HEK293 (cell line): ENCODE data around the gene TMEM243.

Experiments used
- CTCF ChIA-PET: fragments of 350-600 bp; formaldehyde crosslinking; extraction: SDS; loops from one replicate; lab custom pipeline; 2021; ENCODE audit warnings: antibody characterized with exemption; lab: Yijun Ruan, JAX
- POLR2A ChIA-PET: fragments of 300-600 bp; formaldehyde crosslinking; extraction: SDS; loops from one replicate; lab custom pipeline; 2020; ENCODE audit warnings: antibody characterized with exemption, inconsistent platforms; lab: Yijun Ruan, JAX
- H3K27ac ChIP-seq: fragments of 200-500 bp; sonication (Bioruptor generic); 2 replicates; pipeline ENCODE4 v1.5.1; 2014; ENCODE audit warnings: low read depth, low read length, control low read depth, inconsistent platforms; ENCODE audit errors: extremely low read depth
- H3K36me3 ChIP-seq, 2 experiments: fragments of 200-500 bp in 1 of 2; sonication (Bioruptor generic) in 1 of 2; 1 replicate in 1 of 2; 2 replicates in 1 of 2; pipeline ENCODE4 v1.5.1; 2014 to 2017; ENCODE audit warnings: inconsistent platforms in 2 of 2, low read length in 2 of 2; ENCODE audit not compliant: control insufficient read depth in 2 of 2, insufficient read depth in 1 of 2
- H3K4me1 ChIP-seq: fragments of 200-500 bp; sonication (Bioruptor generic); 2 replicates; pipeline ENCODE4 v1.5.1; 2014; ENCODE audit warnings: mild to moderate bottlenecking, low read length, inconsistent platforms; ENCODE audit not compliant: control insufficient read depth, insufficient read depth
- H3K4me3 ChIP-seq: 2 replicates; pipeline ENCODE4 v1.5.1; 2011; ENCODE audit warnings: low read depth, mild to moderate bottlenecking, control low read depth, low read length, moderate library complexity
- H3K9me3 ChIP-seq: fragments of 200-500 bp; sonication (Bioruptor generic); 2 replicates; pipeline ENCODE4 v1.5.1; 2014; ENCODE audit warnings: low read depth, low read length, inconsistent platforms; ENCODE audit not compliant: control insufficient read depth, insufficient read depth
- GLI4 ChIP-seq: fragments of 450-650 bp; formaldehyde crosslinking; IDR thresholded peaks from 2 replicates; pipeline ENCODE4 v1.5.1; 2016; ENCODE audit warnings: missing biosample characterization, missing genetic modification characterization
- HIC1 ChIP-seq: fragments of 450-650 bp; formaldehyde crosslinking; IDR thresholded peaks from 2 replicates; pipeline ENCODE4 v1.5.1; 2016; ENCODE audit warnings: missing biosample characterization, missing genetic modification characterization
- HOXD13 ChIP-seq: sonication (generic); formaldehyde crosslinking; IDR thresholded peaks from 2 replicates; pipeline ENCODE4 v1.8.0; 2022; ENCODE audit warnings: missing genetic modification reagents, borderline replicate concordance
- KLF1 ChIP-seq: fragments of 450-650 bp; formaldehyde crosslinking; IDR thresholded peaks from 2 replicates; pipeline ENCODE4 v1.5.1; 2016; ENCODE audit warnings: missing biosample characterization, missing genetic modification characterization
- SALL2 ChIP-seq: fragments of 450-650 bp; formaldehyde crosslinking; IDR thresholded peaks from 2 replicates; pipeline ENCODE4 v1.5.0; 2017; ENCODE audit warnings: missing biosample characterization, mild to moderate bottlenecking, missing genetic modification characterization, borderline replicate concordance
- SETDB1 ChIP-seq: IDR thresholded peaks from one replicate; pipeline ENCODE4 v1.6.1; 2017; ENCODE audit warnings: mild to moderate bottlenecking, low read length, moderate library complexity, mixed read lengths; ENCODE audit not compliant: insufficient read length
- ZNF155 ChIP-seq: fragments of 450-650 bp; formaldehyde crosslinking; IDR thresholded peaks from 2 replicates; pipeline ENCODE4 v1.5.1; 2016; ENCODE audit warnings: missing biosample characterization, missing genetic modification characterization
- ZNF202 ChIP-seq: fragments of 450-650 bp; formaldehyde crosslinking; IDR thresholded peaks from 2 replicates; pipeline ENCODE4 v1.5.1; 2016; ENCODE audit warnings: missing biosample characterization, missing genetic modification characterization, borderline replicate concordance
- ZNF26 ChIP-seq: fragments of 450-650 bp; formaldehyde crosslinking; IDR thresholded peaks from 2 replicates; pipeline ENCODE4 v1.5.1; 2016; ENCODE audit warnings: missing biosample characterization, missing genetic modification characterization
- ZNF266 ChIP-seq: fragments of 450-650 bp; formaldehyde crosslinking; IDR thresholded peaks from 2 replicates; pipeline ENCODE4 v1.5.1; 2016; ENCODE audit warnings: missing biosample characterization, missing genetic modification characterization, low read depth
- ZNF341 ChIP-seq: fragments of 450-650 bp; formaldehyde crosslinking; IDR thresholded peaks from 2 replicates; pipeline ENCODE4; 2016; ENCODE audit warnings: low read depth, missing biosample characterization, missing genetic modification characterization
- ZNF354C ChIP-seq: fragments of 450-650 bp; formaldehyde crosslinking; IDR thresholded peaks from 2 replicates; pipeline ENCODE4 v1.5.1; 2016; ENCODE audit warnings: missing biosample characterization, missing genetic modification characterization, low read depth, borderline replicate concordance
- ZNF501 ChIP-seq: fragments of 450-650 bp; formaldehyde crosslinking; IDR thresholded peaks from 2 replicates; pipeline ENCODE4 v1.5.1; 2016; ENCODE audit warnings: missing biosample characterization, missing genetic modification characterization
- ZNF518A ChIP-seq: fragments of 450-650 bp; formaldehyde crosslinking; conservative IDR thresholded peaks from 2 replicates; pipeline ENCODE4 v1.5.1; 2016; ENCODE audit warnings: low read depth, missing biosample characterization, missing genetic modification characterization
- ZNF596 ChIP-seq: fragments of 450-650 bp; IDR thresholded peaks from 2 replicates; pipeline ENCODE4 v1.5.0; 2018; ENCODE audit warnings: missing biosample characterization, mild to moderate bottlenecking, missing genetic modification characterization, moderate library complexity
- ZNF610 ChIP-seq: fragments of 450-650 bp; formaldehyde crosslinking; IDR thresholded peaks from 2 replicates; pipeline ENCODE4 v1.5.1; 2016; ENCODE audit warnings: missing biosample characterization, missing genetic modification characterization, borderline replicate concordance
- ZNF624 ChIP-seq: fragments of 450-650 bp; formaldehyde crosslinking; IDR thresholded peaks from 2 replicates; pipeline ENCODE4 v1.5.1; 2017; ENCODE audit warnings: missing biosample characterization, missing genetic modification characterization
- ZNF626 ChIP-seq: fragments of 450-650 bp; sonication (Bioruptor Pico); formaldehyde crosslinking; IDR thresholded peaks from 2 replicates; pipeline ENCODE4 v1.5.1; 2018; ENCODE audit warnings: missing biosample characterization, missing genetic modification characterization, inconsistent platforms
- ZNF629 ChIP-seq: fragments of 450-650 bp; formaldehyde crosslinking; IDR thresholded peaks from 2 replicates; pipeline ENCODE4 v1.5.1; 2017; ENCODE audit warnings: missing biosample characterization, missing genetic modification characterization
- ZNF658 ChIP-seq: fragments of 450-650 bp; formaldehyde crosslinking; IDR thresholded peaks from 2 replicates; pipeline ENCODE4; 2016; ENCODE audit warnings: missing biosample characterization, missing genetic modification characterization
- ZNF76 ChIP-seq: fragments of 450-650 bp; formaldehyde crosslinking; IDR thresholded peaks from 2 replicates; pipeline ENCODE4; 2016; ENCODE audit warnings: low read depth, missing biosample characterization, missing genetic modification characterization, borderline replicate concordance
- ZSCAN23 ChIP-seq: fragments of 450-650 bp; formaldehyde crosslinking; IDR thresholded peaks from 2 replicates; pipeline ENCODE4 v1.5.1; 2016; ENCODE audit warnings: missing biosample characterization, missing genetic modification characterization

TMEM243 gene

GRCh38 chr7:87171282-87171934, 48.1 kb downstream of the TMEM243 start:
- Histone ChIP-seq H3K4me1 (no peaks in the 10 kb centered on the region), H3K9me3 (no peaks in the 10 kb centered on the region), H3K36me3 (peaks cover 70 to 96% of the 10 kb centered on the region in 2 experiments), H3K4me3 (no peak overlapping the region), H3K27ac (no peak overlapping the region)
- ChIA-PET POLR2A (no interaction called here), CTCF (interaction anchor here (0.6 kb wide), 1 partner anchor 24 kb away, joined by 3 read pairs; no protein-coding TSS in a partner anchor)
- no peak for TF ChIP-seq ZNF354C
- no peak for TF ChIP-seq SALL2 (tag by site-specific recombination)
- TF ChIP-seq ZNF518A (tag by site-specific recombination) = no peak
- TF ChIP-seq ZNF202 (tag by site-specific recombination) = no peak
- no peak for TF ChIP-seq ZNF624
- TF ChIP-seq ZNF658 (tag by site-specific recombination) = no peak
- TF ChIP-seq GLI4 = no peak
- no peak for TF ChIP-seq ZNF596 (tag by site-specific recombination)
- TF ChIP-seq ZNF501 (tag by site-specific recombination) = no peak
- no peak for TF ChIP-seq ZNF26 (tag by site-specific recombination)
- TF ChIP-seq SETDB1 = no peak
- TF ChIP-seq KLF1 = no peak
- TF ChIP-seq ZNF626 (tag by site-specific recombination) = no peak
- no peak for TF ChIP-seq ZNF629 (tag by site-specific recombination)
- TF ChIP-seq ZNF341 (tag by site-specific recombination) = no peak

GRCh38 chr7:87170828-87171227, 48.7 kb downstream of the TMEM243 start:
- ChIA-PET POLR2A (no interaction called here), CTCF (no interaction called here)
- Histone ChIP-seq H3K4me1 (no peaks in the 10 kb centered on the region), H3K36me3 (peaks cover 76 to 96% of the 10 kb centered on the region in 2 experiments), H3K27ac (no peak overlapping the region), H3K4me3 (no peak overlapping the region), H3K9me3 (no peaks in the 10 kb centered on the region)
- TF ChIP-seq HIC1 (tag by site-specific recombination) (no peak), ZNF518A (tag by site-specific recombination) (no peak), ZNF610 (no peak), ZNF155 (tag by site-specific recombination) (no peak), ZNF76 (no peak), HOXD13 (no peak), ZSCAN23 (tag by site-specific recombination) (no peak), ZNF266 (tag by site-specific recombination) (no peak)
